Natural killer cell treated with Interleukin-12 subunit alpha and Interleukin-12 subunit beta and Interleukin-15 and Interleukin-18, amount 100 ng/mL, for 72 hours (primary cell): ENCODE data around the gene FOXN3. TPM values are rescaled to one million over a fixed set of nuclear protein-coding genes. Genes with fewer than 3 reads are reported as not detected.

ENCODE experiments used
- ATAC-seq, 2 donors: fragments of 150-1000 bp; cut with Tn5 transposase in 1 of 2; sonication (Bioruptor Pico), chemical (Tn5 transposase) in 1 of 2; 2 replicates each; pipeline ENCODE4 v1.10.0; 2021
- DNase-seq: peaks from one replicate; pipeline ENCODE4 v3.0.0; 2022; ENCODE audit warnings: low spot score
- H3K27ac Mint-ChIP-seq, 2 donors: 1 replicate in 1 of 2; 2 replicates in 1 of 2; pipeline ENCODE4 v1.8.0; 2022; ENCODE audit warnings: mixed read lengths in 2 of 2, mild to moderate bottlenecking in 1 of 2, moderate library complexity in 1 of 2
- H3K27me3 Mint-ChIP-seq, 2 donors: 1 replicate in 1 of 2; 2 replicates in 1 of 2; pipeline ENCODE4 v1.8.0; 2022; ENCODE audit warnings: mixed read lengths in 2 of 2
- H3K36me3 Mint-ChIP-seq: one replicate; pipeline ENCODE4 v1.8.0; 2022; ENCODE audit warnings: mixed read lengths
- H3K4me1 Mint-ChIP-seq, 2 donors: 1 replicate in 1 of 2; 2 replicates in 1 of 2; pipeline ENCODE4 v1.8.0; 2022; ENCODE audit warnings: low read depth in 2 of 2, mixed read lengths in 2 of 2, mild to moderate bottlenecking in 1 of 2
- H3K4me3 Mint-ChIP-seq: one replicate; pipeline ENCODE4 v1.8.0; 2022; ENCODE audit warnings: mixed read lengths
- H3K9me3 Mint-ChIP-seq: 2 replicates; pipeline ENCODE4 v1.8.0; 2022; ENCODE audit warnings: mixed read lengths
- total RNA-seq, 2 donors: library from RNA; stranded (reverse); gene quantifications; one replicate each; pipeline ENCODE4 v1.2.3, GENCODE V29; 2022

Gene FOXN3
- total RNA-seq, 2 donors from 2014 or later: 127 to 133 TPM

- peaks cover 57 to 73% of the 10 kb centered on the region in 2 donors for H3K4me1 Mint-ChIP-seq
- H3K4me3 Mint-ChIP-seq: no peak overlapping the region
- no peaks in the 10 kb centered on the region for H3K36me3 Mint-ChIP-seq
- H3K27me3 Mint-ChIP-seq: no peaks in the 10 kb centered on the region
- H3K9me3 Mint-ChIP-seq: peaks cover 4% of the 10 kb centered on the region
- H3K27ac Mint-ChIP-seq: peak overlapping the region; percentile 45 to 89
- DNase-seq: peak; percentile 68
- peak; percentile 81 to 84 for ATAC-seq
Measured at GRCh38 chr14:89245802-89246201, 171.2 kb downstream of the FOXN3 start.

DNA sequence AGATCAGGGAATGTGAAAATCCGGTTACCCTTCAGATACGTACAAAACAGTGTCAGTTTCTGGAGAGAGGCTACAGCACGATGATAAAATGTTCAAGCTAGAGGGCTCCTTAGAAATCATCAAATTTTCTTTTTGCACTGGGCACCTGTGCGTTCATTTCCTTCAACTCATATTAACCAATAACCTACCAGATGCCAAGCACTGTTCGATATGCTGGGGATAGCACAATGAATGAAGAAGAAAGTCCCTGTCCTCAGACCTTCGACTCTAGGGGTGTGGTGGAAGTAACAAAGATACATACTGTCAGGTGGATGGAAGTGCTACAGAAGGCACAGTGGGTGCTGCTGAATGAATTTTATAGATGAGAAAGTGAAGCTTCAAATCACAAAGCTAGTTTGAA, 172.3 kb downstream of the FOXN3 start:
- DNase-seq (no peak), ATAC-seq (no peak)
- Mint-ChIP-seq H3K9me3 (peaks cover 4% of the 10 kb centered on the region), H3K36me3 (no peaks in the 10 kb centered on the region), H3K27me3 (no peaks in the 10 kb centered on the region), H3K27ac (peak overlapping the region; percentile 21 to 89), H3K4me1 (peaks cover 60 to 78% of the 10 kb centered on the region in 2 donors), H3K4me3 (peak overlapping the region; percentile 34)

- ATAC-seq (no peak), DNase-seq (no peak)
- H3K36me3 Mint-ChIP-seq: no peaks in the 10 kb centered on the region
- peaks cover 4% of the 10 kb centered on the region for H3K9me3 Mint-ChIP-seq
- peak overlapping the region; percentile 34 for H3K4me3 Mint-ChIP-seq
- H3K4me1 Mint-ChIP-seq: peaks cover 60 to 80% of the 10 kb centered on the region in 2 donors
- peak overlapping the region; percentile 21 to 89 for H3K27ac Mint-ChIP-seq
- no peaks in the 10 kb centered on the region for H3K27me3 Mint-ChIP-seq
Measured at GRCh38 chr14:89243741-89244140, 173.3 kb downstream of the FOXN3 start.

DNA sequence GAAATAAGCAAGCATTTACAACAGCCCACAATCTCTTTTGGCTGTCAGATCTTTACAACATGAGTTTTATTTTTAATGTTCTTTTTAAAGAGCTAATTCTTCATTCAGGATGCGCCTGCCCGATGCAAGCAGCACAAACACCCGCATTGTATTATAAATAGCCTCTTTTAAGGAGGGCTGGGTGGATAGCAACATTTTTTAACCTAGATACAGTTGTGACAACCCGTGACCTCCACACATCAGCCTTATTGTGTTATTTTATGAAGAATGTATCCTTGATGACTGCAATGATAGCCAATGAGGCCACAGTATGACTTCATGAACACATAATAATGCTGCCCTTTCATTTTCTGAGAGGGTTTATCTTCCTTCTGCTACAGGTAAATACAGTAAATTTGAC, 173.7 kb downstream of the FOXN3 start:
- H3K27me3 Mint-ChIP-seq: no peaks in the 10 kb centered on the region
- H3K4me1 Mint-ChIP-seq: peaks cover 60 to 78% of the 10 kb centered on the region in 2 donors
- H3K27ac Mint-ChIP-seq: peak overlapping the region; percentile 21 to 89
- peaks cover 4% of the 10 kb centered on the region for H3K9me3 Mint-ChIP-seq
- H3K4me3 Mint-ChIP-seq: peak overlapping the region; percentile 34
- no peak for ATAC-seq
- DNase-seq: no peak
- no peaks in the 10 kb centered on the region for H3K36me3 Mint-ChIP-seq

- H3K4me3 Mint-ChIP-seq: no peak overlapping the region
- no peaks in the 10 kb centered on the region for H3K27me3 Mint-ChIP-seq
- DNase-seq: no peak
- H3K36me3 Mint-ChIP-seq: no peaks in the 10 kb centered on the region
- ATAC-seq: no peak
- H3K4me1 Mint-ChIP-seq: peaks cover 58 to 73% of the 10 kb centered on the region in 2 donors
- peaks cover 4% of the 10 kb centered on the region for H3K9me3 Mint-ChIP-seq
- peak overlapping the region in 1 of 2 donors; percentile 78 for H3K27ac Mint-ChIP-seq
Measured at GRCh38 chr14:89242652-89243279, 174.3 kb downstream of the FOXN3 start.

DNA sequence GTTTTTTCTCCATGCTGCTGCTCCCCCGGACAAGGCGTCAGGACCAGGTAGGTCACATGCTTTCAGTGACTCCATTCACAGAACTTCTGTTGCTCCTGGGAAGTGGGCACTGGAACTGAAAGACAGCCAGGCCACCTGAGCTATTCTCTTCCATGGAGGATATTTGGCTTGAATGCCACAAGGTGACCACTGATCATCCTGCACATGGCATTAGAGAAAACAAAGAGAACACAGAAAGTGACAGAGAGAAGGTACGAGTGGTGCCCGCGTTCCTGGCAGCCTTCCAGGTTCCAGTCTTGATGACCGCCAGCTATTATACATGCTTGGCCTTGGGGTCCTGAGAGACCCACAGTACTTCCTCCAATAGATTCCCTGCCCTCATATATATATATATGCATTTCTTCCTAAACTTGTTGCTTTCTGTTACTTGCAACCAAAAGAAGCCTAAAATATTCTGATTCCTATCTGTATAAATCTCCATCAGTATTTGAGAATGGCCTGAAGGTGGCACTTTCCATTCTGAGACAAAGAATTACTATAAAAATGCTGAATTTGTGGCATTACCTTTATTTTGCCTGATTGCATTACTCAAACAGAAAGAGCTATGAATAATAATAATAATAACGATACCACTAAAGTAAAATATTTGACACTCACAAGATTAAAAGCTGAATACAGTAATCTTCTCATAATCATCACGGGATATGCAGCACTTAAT, 174.9 kb downstream of the FOXN3 start:
- H3K9me3 Mint-ChIP-seq: peaks cover 4% of the 10 kb centered on the region
- DNase-seq (no peak), ATAC-seq (no peak)
- H3K36me3 Mint-ChIP-seq: no peaks in the 10 kb centered on the region
- H3K4me3 Mint-ChIP-seq: no peak overlapping the region
- H3K27ac Mint-ChIP-seq: peak overlapping the region; percentile 60 to 78
- H3K4me1 Mint-ChIP-seq: peaks cover 57 to 66% of the 10 kb centered on the region in 2 donors
- no peaks in the 10 kb centered on the region for H3K27me3 Mint-ChIP-seq

DNA sequence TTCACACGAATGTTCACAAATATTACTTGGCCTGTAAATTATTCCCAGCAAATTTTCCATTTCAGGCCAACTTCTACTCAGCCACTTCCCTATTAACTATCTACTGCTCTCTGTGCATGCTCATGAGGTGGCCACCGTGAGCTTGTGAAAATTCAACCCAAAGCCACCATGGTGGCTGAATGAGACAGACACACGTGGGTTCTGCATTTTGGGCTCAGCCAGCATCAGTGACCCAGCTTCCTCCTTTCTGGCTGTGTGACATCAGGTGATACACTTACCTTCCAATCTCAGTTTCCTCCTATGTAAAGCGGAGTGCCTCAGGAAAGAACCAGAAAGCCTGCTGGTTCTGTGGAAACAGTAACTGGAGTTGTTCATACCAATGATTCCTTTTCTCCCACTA, 175.8 kb downstream of the FOXN3 start:
- DNase-seq (no peak), ATAC-seq (no peak)
- Mint-ChIP-seq H3K4me3 (peak overlapping the region; percentile 55), H3K4me1 (peaks cover 58 to 66% of the 10 kb centered on the region in 2 donors), H3K27me3 (no peaks in the 10 kb centered on the region), H3K9me3 (peaks cover 4% of the 10 kb centered on the region), H3K27ac (peak overlapping the region; percentile 60 to 78), H3K36me3 (peaks cover 4% of the 10 kb centered on the region)

DNA sequence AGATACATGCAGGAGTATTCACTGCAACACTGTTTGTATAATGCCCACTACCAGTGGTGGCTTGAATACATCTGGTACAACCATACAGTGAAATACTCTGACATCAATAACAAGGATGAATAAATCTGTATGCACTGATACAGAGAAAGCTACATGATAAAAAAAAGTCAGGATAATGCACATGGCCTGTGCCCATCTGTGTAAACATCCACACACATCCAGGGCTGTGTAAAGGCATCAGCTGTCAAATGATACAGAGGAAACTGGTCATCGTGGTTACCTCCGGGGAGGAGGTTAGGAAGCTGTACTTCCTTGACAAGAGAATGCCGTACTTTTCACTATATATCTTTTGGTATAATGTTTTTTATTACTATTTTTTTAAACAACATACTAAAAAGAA, 176.6 kb downstream of the FOXN3 start:
- Mint-ChIP-seq H3K36me3 (peaks cover 4% of the 10 kb centered on the region), H3K27me3 (no peaks in the 10 kb centered on the region), H3K4me1 (peaks cover 58 to 70% of the 10 kb centered on the region in 2 donors), H3K4me3 (peak overlapping the region; percentile 56), H3K9me3 (peaks cover 4% of the 10 kb centered on the region), H3K27ac (peak overlapping the region; percentile 60 to 78)
- no peak for DNase-seq
- peak; percentile 72 for ATAC-seq

- no peaks in the 10 kb centered on the region for H3K27me3 Mint-ChIP-seq
- DNase-seq (no peak), ATAC-seq (no peak)
- H3K4me3 Mint-ChIP-seq: no peak overlapping the region
- peak overlapping the region; percentile 25 to 32 for H3K27ac Mint-ChIP-seq
- peaks cover 4% of the 10 kb centered on the region for H3K36me3 Mint-ChIP-seq
- peaks cover 54 to 68% of the 10 kb centered on the region in 2 donors for H3K4me1 Mint-ChIP-seq
- H3K9me3 Mint-ChIP-seq: no peaks in the 10 kb centered on the region
Measured at GRCh38 chr14:89239023-89239422, 178.0 kb downstream of the FOXN3 start.

GRCh38 chr14:89237921-89238529, 179.0 kb downstream of the FOXN3 start:
- Mint-ChIP-seq H3K27ac (peak overlapping the region in 1 of 2 donors; percentile 30), H3K4me3 (no peak overlapping the region), H3K36me3 (peaks cover 4% of the 10 kb centered on the region), H3K4me1 (peaks cover 57 to 70% of the 10 kb centered on the region in 2 donors), H3K27me3 (no peaks in the 10 kb centered on the region), H3K9me3 (no peaks in the 10 kb centered on the region)
- DNase-seq (no peak), ATAC-seq (no peak)

DNA sequence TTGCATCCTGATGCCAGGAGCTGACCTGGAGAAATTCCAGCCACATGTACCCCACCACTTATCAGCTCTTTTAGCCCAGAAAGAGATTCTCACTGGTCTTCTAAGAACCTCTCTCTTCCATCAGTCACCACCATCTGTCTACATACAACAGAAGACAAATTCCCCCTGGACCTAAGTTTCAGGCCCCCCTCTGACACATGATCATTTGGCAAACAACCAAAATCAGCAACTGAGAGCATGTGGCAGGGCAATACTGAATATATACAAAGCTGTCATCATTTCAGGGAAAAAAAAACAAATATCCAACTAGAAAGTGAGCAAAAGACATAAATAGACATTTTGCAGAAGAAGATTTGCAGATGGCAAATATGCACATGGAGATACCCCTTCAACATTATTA, 180.2 kb downstream of the FOXN3 start:
- Mint-ChIP-seq H3K27ac (peak overlapping the region in 1 of 2 donors; percentile 12), H3K36me3 (peaks cover 4% of the 10 kb centered on the region), H3K4me1 (peaks cover 55 to 64% of the 10 kb centered on the region in 2 donors), H3K27me3 (no peaks in the 10 kb centered on the region), H3K4me3 (no peak overlapping the region), H3K9me3 (no peaks in the 10 kb centered on the region)
- no peak for DNase-seq
- ATAC-seq: no peak

DNA sequence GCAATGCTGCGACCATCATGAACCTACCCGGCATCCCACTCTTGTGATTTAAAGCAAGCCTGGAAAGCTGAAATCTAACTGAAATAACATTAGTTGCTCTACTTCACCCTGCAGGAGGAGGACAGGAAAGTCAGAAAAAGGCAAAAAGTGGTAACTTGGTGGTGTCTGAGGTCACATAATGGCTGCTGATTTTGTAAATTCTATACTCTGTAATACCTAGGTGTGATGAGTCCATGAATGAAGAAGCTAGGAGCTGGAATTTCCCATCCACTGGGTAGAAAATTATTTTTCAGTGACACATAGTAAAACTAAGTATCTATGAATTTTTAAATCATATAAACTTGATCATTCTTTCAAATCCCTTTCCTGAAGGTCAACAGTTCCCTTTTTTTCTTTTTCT, 183.8 kb downstream of the FOXN3 start:
- Mint-ChIP-seq H3K9me3 (no peaks in the 10 kb centered on the region), H3K27ac (peak overlapping the region in 1 of 2 donors; percentile 77), H3K4me3 (peak overlapping the region; percentile 19), H3K27me3 (no peaks in the 10 kb centered on the region), H3K4me1 (peaks cover 45 to 53% of the 10 kb centered on the region in 2 donors), H3K36me3 (peaks cover 4% of the 10 kb centered on the region)
- ATAC-seq (peak; percentile 48 to 62), DNase-seq (no peak)

- H3K27me3 Mint-ChIP-seq: no peaks in the 10 kb centered on the region
- peaks cover 4% of the 10 kb centered on the region for H3K36me3 Mint-ChIP-seq
- no peak for DNase-seq
- no peak for ATAC-seq
- H3K4me1 Mint-ChIP-seq: peaks cover 45 to 48% of the 10 kb centered on the region in 2 donors
- H3K4me3 Mint-ChIP-seq: peak overlapping the region; percentile 19
- H3K9me3 Mint-ChIP-seq: no peaks in the 10 kb centered on the region
- peak overlapping the region in 1 of 2 donors; percentile 77 for H3K27ac Mint-ChIP-seq
Measured at GRCh38 chr14:89232265-89233070, 184.6 kb downstream of the FOXN3 start.
